ENCODE measurements around the gene RALGPS1.

RALGPS1 gene

GRCh38 chr9:127269449-127269848 is 354.9 kb downstream of the RALGPS1 start:
- no peak for DNase-seq

Measured in fibroblast of skin of right quadriceps (primary cell).